SK-N-DZ (cell line): ENCODE data around the gene IGFBP7.
"Not testable (repeated sequence)": the region's sequence is repeated elsewhere in the genome, so short reads cannot be mapped to it uniquely, and the experiment has no call there.

Experiments
- DNase-seq: peaks from one replicate; pipeline ENCODE4 v3.0.0-alpha.2; 2015; ENCODE audit warnings: low spot score

Gene IGFBP7

DNA sequence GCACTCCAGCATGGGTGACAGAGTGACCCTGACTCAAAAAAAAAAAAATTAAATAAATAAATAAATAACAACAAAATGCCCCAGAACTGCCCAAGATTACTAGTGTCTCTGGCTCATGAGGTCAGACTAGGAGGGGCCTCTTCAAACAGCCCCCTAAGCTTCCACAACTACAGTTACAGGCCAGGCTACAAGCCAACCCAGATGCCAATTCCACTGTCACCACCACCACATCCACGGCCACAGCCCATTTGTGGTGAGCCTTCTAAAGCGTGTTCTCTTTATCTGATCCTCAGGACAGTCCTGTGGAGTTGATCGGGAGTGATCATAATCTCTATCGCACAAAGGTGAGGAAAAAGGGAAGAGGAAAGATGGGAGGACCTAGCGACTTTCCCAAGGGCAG, 36.6 kb downstream of the IGFBP7 start:
- DNase-seq, result no peak

DNA sequence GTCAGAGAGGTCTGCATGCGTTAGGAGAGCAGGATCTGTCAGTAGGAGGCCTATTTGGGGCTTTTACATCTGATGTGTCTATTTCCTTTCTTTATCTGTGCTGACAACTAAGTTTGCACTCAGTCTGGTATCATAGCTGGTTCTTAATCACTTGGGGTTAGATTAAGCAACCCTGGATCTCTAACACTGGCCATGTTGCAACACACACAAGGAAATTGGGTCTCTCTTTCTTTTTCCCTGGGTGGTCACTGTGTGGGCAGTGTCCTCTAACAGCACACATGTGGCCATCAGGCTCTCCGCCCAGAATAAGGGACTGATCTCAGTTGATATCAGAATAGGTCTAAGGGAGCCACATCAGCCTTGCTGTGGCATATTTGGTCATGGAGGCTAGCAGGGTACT, 38.9 kb downstream of the IGFBP7 start:
- DNase-seq, result no peak

DNA sequence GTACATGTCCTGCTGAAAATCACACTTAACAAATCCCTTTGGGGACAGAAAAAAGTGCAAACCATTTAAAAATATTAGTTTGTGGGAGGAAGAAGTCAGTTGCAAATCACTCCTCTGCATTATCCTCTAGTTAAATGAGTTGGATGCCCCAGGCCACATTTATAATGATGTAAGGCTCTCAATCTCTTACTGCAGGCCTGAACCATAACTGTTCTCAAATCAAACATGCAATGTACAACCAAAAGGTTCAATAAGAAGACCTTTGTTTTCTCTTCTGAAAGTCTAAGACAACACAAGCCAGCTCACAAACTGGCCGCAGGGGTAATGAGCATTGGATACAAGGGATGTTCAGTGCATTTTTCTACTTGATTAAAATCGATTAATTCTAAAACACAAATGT, 39.7 kb downstream of the IGFBP7 start:
- no peak for DNase-seq

DNA sequence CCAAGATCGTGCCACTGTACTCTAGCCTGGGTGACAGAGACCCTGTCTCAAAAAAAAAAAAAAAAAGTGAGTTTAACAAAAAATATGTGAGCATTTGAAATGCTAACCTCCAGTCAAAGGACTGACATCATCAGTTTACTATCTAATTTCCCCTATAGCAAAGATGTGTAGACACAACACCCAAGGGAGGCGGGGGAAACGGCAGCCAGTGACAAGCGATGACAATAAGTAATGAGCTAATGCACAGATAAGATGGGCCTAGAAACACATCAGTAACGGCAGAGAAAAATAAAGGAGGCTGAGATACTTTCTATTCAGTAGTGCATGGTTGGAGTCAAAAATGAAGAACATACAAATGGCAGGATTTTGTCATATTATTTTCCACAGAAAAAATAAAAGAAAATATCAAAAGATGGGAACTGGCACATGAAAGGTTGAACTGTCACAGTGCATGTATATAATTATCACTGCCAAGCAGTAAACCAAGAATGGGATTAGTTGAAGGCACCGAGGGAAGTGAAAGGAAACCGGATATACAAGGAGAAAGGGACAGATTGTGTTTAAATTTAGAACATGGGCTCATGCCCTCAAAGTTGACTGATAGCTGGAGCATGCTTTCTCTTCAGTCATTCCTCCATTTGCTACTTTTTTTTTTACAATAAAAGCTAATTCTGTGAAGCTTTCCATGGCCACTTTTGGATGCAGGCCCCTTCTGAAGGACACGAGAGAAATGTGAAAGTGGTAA, 41.8 kb downstream of the IGFBP7 start:
- no peak for DNase-seq

DNA sequence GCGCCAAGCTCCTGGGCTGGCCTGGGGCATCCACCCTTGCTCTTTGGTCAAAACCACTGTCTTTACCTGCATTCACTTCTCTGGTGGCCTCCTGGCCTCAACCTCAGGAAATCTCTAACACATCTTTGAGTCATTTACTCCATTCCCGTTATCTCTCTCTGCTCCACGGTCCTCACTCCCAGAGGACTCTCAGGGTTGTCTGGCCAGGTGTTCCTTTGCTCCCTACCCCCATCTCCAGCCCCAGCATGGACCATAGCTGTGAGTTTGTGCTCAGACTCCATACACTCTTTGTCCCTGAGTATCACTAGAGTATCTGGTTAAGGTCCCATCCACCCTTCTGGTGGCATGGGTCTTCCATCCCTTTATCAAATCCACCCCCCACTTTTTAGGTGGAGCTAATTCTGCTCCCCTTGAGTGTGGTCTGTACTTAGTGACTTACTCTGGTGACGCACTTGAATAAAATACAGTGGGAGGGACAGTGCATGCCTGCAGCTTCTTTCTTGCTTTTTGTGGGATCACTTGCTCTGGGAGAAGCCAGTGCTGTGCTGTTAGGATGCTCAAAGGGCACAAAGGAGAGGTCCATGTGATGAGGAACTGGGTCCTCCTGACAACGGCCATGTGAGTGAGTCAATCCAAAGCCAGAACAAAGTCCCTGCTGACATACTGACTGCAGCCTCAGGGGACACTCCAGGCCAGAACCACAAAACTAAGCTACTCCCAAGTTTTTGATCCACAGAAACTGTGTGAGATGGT, 44.3 kb downstream of the IGFBP7 start:
- DNase-seq, result no peak

DNA sequence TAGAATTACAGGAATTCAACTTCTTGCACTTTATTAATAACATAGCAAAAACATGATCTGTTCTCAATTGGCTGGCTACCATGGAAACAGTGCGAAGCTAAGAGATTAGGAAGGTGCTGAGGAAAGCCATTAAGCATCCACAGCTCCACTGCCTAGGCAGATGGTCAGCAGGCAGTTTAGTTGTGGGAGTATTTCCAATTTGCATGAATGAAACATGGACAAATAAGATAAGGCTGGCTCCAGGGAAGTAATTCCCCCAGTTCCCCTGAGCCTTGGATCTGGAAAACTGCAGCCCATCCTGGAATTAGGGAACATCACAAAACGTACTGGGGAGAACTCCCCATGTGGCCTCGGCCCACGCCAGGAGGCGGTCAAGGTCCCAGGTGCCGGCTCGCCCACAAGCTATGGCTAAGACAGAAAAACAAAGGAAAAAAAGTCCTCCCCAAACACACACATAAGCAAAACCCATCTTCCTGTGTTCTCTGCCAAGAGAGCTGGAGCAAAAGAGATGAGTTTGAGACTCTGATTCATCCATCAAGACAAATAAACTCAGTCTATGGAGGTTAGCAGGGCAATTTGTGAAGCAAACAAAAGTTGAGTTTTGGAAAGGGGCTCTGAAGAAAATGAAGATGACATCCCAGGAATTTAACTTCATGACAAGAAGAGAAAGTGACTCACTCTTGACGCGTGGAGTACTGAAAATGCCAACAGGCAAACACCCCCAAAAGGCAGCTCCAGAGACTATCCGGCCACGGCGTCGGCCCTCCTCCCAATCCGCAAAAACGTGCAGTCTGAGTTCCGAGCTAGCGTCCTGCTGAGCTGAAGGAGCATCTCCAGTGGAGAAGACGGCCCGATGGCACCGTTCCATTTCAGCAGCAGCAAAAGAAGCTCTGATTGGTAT, 45.1 kb downstream of the IGFBP7 start:
- DNase-seq, result no peak

DNA sequence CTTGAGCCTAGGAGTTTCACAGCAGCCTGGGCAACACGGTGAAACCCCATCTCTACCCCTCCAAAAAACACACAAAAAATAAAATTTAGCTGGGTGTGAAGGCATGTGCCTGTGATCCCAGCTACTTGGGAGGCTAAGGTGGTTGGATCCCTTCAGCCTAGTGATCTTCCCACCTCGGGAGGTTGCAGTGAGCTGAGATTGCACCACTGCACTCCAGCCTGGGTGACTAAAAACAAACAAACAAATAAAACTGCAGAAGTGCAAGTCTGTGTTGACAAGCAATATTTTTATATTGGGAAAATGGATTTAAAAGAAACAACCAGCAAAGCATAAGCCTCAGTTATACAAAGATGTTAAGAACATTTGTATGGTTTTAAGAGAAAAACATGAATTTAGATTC, 46.1 kb downstream of the IGFBP7 start:
- DNase-seq, result no peak

DNA sequence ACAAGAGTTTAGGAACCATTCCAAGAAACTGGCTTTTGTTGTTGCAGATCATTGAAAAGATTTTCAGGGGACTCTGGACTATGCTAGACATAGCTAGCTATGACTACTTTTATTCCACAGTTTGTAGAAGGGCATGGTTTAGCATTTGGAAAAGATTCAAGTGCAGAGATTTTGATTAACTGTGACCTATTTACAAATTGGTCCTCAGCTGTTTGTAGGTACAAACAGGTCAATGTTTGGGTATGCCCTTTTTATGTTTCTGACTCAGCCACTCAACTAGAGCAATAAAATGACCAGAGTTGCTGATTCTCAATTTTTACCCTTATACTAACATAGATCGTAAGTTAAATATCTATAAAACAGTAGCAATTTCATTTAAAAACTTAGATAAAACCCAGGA, 46.7 kb downstream of the IGFBP7 start:
- no peak for DNase-seq

DNA sequence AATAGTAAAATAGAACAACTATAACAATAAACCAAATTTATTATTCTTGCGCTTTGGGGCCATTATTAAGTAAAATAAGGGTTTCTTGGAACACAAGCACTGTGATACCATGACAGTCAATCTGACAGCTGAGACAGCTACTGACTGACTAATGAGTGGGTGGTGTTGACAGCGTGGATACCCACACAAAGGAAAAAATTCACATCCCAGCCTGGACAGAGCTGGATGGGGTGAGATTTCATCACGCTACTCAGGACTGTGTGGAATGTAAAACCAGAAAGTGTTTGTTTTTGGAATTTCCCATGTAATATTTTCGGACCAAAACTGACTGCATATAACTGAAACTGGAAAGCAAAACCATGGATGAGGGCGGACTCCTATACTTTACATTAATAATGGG, 48.8 kb downstream of the IGFBP7 start:
- DNase-seq, result no peak

DNA sequence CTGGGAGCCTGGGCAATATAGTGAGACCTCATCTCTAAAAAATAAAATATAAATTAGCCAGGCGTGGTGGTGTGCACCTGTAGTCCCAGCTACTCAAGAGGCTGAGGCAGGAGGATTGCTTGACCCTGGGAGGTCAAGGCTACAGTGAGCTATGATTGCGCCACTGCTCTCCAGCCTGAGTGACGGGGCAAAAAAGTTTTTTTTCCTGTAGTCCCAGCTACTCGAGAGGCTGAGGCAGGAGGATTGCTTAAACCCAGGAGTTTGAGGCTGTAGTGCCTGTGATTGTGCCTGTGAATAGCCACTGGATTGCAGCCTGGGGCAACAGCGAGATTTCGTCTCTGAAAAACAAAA, 49.5 kb downstream of the IGFBP7 start:
- not testable (repeated sequence) for DNase-seq

DNA sequence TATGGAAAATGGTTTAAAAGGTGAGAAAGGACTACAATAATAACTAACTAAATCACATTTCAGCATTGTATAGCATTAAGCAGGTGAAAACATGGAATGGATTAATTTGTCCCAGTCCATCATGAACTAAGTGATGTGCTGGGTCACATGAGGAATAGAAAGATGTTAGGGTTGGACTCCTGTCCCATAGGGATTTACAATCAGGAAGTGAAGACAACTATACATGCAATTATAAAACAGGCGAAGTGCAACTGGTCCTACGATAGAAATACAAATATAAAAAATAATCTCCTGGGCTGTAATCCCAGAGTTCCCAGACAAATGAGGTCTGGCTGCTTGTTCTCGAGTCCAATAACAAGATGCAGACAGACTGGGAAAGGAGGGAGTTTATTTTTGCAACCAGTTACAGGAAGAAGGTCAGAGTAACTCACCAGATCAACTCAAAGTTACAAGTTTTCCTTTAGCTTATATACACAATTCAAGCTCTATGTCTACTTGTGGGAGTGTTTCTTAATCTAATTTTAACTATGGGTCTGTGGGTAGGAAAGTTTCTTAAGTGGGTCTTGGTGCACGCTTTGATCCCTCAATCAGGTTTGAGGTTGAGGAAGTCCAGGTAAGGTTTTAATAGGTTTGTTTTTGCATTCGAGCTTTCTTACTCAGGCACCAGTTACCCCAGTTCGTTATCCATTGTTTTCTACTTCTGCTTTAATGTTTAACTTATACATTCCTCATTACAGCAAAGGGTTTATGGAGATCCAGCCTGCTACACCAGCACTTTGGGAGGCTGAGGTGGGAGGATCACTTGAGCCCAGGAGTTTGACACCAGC, 50.1 kb downstream of the IGFBP7 start:
- no peak for DNase-seq

DNA sequence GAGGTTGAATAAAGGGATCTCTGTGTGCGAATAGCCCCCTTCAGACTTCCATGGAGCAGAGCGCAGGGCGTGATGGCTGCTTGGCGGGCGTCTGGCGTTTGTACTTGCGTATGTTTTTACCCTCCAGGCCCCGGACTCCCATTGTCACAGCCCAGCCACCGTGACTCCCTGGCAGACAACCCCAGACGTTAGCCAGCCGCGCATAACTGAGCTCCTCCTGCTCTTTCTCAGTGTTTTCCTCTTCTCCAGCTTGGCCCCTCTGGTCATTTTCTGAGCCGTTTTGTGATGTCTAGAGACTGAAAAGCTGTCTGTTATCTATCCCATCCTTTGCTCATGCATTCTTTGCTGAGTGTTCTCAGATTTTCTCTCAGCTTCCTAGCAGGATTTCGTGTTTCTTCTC, 54.3 kb downstream of the IGFBP7 start:
- DNase-seq, result peak; percentile 29

DNA sequence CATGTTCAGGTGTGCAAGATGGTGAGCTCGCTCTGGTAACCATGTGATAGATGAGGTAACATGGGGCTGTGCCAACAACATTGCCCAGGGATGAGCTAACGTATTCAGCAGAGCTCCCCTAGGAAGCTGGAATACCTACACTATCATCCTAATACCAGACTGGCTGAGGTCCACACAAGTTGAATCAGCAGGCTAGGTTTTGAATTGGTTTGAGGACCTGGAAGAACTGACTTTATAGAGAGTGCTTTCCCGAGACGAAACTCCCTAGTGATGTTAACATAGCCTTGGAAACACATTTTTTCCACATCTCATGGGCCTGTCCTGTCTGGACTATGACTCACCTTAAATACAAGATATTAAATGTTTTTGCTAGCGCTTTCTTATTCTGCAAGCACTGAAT, 56.7 kb downstream of the IGFBP7 start:
- no peak for DNase-seq

DNA sequence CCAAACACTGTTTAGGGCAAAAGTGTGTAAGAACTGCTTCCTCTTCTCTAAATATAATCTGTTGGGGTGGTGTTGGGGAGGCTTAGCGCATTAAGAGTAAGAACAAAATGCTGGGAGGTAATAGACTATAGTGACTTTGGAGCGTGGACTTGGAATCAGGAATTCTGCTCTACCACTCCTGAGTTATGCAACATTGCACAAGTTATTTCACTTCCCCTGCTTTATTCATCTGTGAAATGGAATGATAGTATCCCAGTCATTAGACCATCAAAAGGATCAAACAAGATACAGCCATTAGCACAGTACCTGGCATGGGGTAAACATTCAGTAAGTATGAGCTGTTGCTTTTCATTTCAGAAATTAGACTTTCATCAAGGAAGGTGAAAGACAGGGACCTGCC, 58.7 kb downstream of the IGFBP7 start:
- DNase-seq, result no peak

DNA sequence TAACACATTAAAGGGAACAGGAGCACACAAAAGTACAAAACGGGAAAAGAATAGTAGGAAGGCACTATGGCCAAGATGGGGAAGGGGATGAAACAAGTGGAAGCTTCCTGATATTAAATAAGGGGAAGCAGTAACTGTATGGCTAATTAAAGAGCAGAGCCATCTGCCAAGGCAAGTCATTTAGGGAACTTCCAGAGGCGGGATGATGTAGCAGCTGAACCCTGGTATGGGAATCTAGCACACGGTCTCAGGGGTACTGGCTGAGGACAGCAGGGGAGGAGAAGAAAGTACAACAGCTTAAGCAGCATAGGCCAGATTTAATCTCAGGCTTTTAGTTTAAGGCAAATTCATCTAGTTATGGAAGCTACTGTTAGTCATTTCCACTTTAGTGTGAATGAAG, 59.1 kb downstream of the IGFBP7 start:
- DNase-seq, result no peak

DNA sequence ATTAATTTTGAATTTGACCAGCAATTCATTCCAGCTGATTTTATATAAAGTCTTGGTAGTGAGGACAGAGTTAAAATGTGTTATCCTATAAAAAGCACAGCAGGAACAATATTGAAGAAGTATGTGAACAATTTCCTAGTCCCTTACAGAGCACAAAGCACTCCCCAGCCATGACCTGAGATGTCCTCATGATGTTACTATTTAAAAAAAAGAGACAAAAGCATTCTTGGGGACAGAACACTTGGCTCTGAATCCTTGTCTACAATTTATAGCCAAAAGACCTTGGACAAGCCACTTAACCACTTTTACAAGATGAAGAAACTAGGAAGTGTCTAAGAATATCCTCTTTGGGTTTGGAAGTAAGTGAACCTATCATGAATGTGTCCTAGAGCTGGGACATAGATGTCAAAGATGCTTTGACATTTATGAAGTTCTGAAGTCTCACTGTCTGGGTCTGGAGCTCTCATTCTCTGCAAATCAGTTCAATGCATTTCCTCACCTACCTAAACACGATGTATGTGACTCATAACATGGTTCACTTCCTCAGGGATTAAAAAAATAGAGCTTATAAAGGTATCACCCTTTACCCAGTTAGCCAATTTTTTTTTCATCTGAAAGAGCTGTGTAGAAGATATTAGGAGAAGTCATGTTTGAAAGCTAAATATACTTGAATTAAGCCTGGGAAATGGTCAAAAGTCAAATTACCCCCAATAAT, 61.4 kb downstream of the IGFBP7 start:
- no peak for DNase-seq

DNA sequence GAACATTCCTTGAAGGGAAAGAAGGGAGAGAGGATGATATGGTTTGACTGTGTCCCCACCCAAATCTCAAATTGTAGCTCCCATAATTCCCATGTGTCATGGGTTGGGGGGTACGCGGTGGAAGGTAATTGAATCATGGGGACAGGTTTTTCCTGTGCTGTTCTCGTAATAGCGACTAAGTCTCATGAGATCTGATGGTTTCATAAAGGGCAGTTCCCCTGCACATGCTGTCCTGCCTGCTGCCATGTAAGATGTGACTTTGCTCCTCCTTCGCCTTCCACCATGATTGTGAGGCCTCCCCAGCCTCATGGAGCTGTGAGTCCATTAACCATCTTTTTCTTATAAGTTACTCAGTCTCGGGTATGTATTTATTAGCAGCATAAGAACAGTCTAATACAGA, 63.1 kb downstream of the IGFBP7 start:
- not testable (repeated sequence) for DNase-seq

DNA sequence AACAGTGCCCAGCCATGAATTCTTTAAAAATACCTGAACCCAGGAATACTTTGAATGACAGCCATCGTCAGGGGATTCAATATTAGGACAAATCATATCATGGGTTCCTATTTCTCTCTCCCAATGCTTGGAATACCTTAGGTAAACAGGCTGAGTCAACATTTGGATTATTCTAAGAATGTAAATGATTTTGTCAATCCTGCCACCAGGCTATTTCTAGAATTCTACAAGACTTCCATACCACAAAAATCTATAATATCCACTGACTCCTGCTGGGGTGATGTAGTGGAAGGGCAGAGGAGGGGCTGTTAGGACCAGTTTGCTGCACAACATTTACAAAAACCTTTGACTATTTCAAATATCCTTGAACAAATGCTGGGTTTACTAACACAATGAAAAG, 65.2 kb downstream of the IGFBP7 start:
- DNase-seq, result no peak

DNA sequence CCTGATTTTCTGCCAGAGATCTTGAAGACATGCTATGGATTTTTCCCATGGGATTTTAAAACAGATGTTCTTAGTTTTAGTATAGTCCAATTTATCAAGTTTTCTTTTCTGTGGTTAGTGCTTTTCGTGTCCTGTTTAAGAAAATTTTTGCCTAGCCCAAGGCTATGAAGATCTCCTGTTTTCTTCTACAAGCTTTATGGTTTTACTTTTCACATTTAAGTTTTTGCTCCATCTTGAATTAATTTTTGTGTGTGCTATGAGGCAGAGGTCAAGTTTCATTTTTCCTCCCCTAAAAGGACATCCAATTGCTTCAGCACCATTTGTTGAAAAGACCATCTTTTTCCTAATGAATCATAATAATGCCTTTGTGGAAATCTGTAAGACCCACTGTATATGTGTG, 65.9 kb downstream of the IGFBP7 start:
- no peak for DNase-seq

DNA sequence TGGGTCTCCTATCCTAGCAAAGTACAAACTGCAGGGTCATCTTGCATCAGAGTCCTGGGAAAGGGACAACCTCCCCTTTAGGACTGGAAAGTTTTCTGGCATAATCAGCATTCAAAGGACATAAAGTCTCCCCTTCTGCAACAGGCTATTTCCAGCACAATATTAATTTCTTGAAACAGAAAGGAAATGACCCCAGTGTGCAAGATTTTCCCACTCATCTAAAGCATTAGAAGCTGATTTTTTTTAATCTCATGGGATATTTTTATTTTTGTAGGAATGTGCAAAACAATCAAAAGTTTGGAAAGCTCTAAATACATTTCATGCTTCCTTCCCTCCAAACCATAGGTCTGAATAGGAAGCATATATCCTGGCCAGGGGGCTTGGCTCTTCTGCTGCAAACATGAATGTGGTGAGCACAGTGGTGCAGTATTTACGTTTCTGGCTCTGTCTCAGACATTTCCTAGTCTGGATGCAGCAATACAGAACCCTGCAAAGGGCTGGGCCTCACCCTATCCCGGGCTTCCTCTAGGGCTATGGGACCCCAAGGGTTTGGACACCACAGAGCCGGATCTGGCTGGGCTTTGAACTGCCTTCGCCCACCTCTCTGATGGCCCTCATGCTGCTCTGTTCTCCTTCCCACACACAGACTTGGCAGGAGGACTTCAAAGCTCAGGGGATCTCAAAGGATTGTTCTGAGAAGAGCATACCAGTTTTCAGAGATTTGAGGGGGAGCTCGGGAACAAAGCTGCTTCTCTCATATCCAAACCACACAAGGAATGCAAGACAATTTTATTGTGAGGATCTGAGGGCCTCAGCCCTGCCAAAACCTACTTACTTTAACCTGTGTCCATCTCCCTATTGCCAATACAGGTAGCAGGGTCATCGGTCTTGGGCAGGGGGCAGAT, 66.6 kb downstream of the IGFBP7 start:
- DNase-seq, result no peak
